COLO668 (cell line): ENCODE data around the gene SLC26A6.
A peak's percentile ranks its signal among the peaks of the same experiment; 100 is the strongest.

Experiments used
- DNase-seq: peaks from one replicate; lab custom pipeline; 2025; ENCODE audit not compliant: unreplicated experiment; lab: John Stamatoyannopoulos, UW

SLC26A6 gene

DNA sequence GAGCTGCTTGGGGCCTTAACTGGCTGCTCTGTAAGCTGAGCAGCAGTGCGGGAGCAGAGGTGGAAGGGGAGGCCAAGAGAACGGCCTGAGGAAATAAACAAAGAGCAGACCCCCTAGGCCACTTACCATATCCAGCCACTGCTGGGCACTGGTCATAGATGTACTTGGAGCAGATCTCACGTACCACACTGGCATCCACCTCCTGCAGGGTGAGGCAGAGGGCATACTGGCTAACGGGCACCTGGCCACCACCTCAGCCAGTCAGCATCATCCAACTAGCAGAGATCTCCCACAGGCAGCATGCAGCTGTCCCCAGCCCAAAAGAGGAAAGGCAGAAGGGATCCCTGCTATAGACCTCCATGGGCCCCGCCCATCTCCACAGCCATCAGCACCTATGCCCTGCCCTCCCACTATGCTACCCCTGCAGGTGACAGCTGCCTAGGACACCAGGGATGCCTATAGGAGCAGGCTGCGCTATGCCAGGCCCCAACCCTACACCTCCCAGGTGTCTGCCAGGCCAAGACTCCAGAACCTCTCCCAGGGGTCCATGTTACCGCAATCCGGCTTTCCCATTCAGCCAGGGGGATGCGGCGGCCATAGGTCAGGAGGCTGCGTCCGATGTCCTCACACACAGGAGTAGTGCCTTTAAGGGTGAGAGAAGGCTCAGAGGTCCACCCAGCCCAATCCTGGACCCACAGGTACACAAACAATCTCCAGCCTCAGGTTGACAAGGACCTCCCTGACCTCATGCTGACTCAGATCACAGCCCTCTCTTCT is 35.6 kb downstream of the SLC26A6 start:
- DNase-seq: no peak

DNA sequence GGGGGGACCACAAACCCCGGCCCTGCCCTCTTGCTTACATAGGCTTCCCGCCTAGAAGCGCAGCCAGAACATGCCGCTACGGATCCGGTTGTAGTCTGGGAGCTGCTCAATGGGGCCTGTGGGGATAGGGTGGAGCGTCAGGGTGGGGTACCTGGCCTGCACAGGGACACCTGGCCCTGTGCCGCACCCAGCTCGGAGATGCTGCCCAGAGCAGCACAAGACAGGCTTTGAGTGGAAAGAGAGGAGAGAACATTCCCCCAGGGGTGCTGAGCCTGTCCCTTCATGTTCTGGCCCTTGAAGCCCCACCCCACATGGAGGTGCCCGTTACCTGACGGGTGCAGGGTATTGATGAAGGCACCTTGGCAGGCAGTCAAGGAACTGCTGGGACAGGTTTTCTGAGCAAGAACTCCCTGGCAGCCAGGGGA is 36.2 kb downstream of the SLC26A6 start:
- DNase-seq: no peak

DNA sequence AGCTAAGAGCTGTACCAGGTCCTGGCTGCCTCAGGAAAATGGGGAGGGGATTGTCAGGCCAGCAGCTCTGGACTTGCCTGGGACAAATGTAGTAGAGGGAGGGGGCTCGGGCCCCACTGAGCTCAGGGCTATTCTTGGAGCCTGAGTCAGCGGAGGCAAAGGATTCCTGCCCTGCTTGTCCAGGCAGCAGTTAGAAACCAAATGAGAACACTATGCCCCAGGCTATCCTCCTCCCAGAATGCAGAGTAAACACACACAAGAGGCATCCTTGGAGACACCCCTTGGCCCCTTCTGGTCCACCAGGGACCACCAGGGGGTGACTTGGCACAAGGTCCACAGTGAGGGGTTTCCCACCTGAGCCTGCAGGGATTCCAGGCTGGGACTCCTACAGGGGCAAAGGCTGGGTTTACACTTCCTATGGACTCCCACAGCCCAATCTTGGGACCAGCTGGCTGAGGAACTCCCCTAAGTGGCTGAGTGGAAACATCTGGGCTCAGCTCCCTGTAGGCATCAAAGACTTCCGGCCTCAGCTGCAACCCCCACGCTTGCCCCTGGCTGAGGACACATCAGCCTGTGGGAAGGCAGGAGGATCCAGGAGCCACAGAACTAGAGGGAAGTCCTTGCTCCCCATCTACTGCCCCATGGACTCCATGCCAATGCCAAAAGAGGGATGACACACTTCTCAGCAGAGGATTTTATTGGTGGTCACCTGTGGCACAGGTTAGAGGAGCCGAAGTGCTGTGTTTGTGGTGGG is 36.8 kb downstream of the SLC26A6 start:
- no peak for DNase-seq

- DNase-seq: no peak
Measured at GRCh38 chr3:48597408-48597800, 37.9 kb downstream of the SLC26A6 start.

GRCh38 chr3:48596676-48597407 is 38.4 kb downstream of the SLC26A6 start:
- no peak for DNase-seq

GRCh38 chr3:48596157-48596556 is 39.1 kb downstream of the SLC26A6 start:
- no peak for DNase-seq

DNA sequence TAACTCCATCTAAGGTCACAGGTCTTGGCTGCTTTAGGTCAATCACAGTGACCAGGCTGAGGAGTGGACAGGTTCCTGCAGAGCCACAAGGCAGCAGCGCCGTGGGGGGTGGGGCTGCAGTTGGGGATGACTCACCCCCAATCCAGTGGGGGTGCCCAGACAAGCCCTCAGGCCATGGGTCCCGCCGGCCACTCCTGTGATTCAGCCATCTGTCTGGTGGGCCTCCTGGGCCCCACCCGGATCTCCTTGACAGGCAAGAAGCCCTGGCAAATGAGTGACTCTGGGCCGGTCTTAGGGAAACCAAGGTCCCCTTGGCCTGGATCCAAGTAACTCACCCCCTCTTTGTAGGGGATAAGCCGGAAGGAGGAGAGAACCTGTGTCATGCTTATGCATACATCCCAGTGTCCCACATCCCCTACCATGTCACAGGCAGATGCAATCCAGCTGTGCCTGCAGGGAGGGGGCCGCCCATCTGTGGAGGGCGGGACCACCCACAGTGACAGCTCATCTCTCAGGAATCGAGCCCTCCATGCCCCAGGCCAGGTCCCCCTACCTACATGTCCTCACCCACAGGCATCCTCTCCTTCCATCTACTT is 39.6 kb downstream of the SLC26A6 start:
- DNase-seq: peak; percentile 25

DNA sequence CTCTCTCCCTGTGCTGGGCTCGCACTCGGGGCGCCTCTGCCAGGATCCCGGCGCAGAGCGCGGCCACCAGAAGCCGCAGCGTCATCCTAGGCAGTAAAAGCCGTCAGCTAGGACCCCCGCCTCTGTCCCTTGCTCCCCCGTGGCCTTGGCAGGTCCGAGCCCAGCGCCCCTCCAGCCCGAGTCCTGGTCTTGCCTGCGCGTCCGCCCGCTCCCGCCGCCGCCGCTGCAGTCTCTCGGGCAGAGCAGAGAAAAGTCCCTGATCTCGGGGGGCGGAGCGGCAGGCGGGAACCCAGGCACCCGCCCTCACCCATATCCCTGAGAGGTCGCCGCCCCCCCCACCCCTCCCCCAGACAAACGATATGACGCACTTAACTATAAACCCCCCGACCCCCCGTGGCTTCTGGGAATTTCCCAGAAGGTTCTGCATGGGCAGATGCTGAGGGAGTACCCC is 40.2 kb downstream of the SLC26A6 start, which contains the start of gene COL7A1:
Gene COL7A1, minus strand, starts transcription at position 255 of the 451 bp plus-strand sequence. Its CDS starts 170 bp downstream, at position 85.
- DNase-seq: peak; percentile 21

- no peak for DNase-seq
Measured at GRCh38 chr3:48594417-48595049, 40.7 kb downstream of the SLC26A6 start.

DNA sequence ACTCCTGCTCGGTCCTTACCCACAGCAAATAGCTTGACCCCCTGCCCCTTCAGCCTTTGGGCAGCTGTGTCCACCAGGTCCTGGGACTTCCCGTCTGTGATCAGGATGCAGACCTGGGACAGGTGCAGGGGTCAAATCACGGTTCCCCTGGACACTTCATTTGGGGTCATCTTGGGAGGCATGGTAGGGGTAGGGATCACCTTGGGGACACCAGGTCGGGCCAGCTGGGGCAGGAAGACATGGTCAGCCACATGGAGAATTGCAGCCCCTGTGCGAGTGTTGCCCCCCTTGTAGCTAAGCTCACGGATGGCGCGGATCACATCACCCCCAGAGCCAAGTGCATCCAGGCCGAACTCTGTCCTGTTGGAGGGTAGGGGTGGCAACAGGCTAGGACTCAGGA is 41.9 kb downstream of the SLC26A6 start:
- no peak for DNase-seq

- DNase-seq: no peak
Measured at GRCh38 chr3:48592519-48593087, 42.7 kb downstream of the SLC26A6 start.

DNA sequence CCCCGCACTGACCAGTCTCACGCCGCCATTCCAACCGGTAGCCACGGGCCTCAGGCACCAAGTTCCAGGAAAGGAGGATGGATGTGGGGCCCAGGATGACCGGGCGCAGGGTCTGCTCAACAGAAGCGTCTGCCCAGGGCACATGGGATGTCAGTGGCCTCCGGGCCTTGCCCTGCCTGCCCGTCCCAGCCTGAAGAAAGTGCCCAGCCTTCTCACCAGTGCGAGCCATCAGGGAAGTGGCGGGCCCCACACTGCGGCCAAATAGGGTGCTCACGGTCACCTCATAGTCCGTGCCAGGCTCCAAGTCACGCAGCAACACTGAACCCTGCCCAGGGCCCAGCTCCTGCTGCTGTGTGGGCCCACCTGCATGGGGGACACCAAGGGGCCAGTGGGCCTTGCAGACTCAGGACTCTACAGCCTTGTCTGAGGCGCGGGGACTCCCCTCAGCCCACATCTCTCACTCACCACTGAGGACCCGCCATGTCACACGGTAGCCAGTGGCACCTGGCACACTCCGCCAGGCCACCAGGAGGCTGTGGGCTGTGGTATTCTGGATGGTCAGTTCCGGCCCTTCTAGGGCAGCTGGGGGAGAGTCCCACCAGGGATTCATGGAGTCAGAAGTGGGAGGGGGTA is 43.3 kb downstream of the SLC26A6 start:
- DNase-seq: no peak

- DNase-seq: no peak
Measured at GRCh38 chr3:48591436-48591835, 43.8 kb downstream of the SLC26A6 start.

DNA sequence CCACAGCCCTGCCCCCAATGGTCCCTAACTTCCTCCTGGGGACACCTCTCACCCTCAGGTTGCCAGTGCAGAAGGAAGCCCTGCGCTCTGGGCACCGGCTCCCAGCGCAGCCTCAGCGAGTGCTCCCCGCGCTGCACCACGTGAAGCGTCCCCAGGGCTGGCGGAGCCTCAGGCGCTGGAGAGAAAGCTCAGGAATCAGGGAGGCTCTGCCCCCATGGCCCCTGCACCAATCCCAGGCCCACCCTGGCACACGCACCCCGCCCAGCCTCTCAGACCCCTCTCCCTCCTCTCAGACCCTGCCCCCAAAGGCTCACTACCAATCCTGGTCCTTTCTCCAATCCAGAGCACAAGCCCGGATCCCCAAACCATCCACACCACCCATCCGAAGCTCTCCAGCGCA is 47.0 kb downstream of the SLC26A6 start:
- no peak for DNase-seq

DNA sequence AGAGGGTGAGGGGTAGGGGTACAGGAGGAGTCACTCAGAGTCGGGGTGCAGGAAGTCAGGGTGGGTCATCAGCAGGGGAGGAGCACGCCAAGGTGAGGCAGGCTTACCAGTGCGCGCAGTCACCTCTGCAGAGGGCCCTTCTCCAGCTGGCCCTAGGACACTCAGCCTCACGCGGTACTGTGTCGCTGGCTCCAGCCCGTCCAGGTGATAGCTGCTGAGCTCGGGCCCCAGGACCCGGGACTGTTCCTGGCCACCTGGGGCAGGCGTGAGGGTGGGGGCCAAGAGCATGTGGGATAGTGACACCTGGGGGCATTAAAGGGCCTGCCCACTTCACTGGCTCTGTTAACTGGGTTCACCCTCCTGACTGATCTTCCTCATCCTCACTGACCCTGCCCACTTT is 47.6 kb downstream of the SLC26A6 start:
- no peak for DNase-seq

GRCh38 chr3:48585411-48585810 is 49.9 kb downstream of the SLC26A6 start:
- DNase-seq: no peak

DNA sequence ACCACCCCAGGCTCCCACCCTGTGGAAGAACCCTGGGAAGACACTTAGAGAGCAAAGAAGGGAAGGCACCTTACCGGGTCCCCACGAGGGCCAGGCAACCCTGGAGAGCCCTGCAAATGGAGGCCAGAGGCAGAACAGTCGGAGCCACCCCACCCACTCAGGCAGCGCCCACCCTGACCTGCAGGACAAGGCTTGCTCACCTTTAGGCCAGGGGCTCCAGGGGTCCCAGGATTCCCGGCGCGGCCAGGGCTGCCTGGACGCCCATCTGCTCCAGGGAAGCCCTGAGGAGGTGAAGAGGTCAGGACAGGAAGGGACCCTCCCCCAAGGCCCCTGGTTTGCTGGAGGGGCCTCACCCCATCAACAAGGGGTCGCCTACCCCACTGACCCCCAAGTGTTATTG is 50.4 kb downstream of the SLC26A6 start:
- DNase-seq: no peak

DNA sequence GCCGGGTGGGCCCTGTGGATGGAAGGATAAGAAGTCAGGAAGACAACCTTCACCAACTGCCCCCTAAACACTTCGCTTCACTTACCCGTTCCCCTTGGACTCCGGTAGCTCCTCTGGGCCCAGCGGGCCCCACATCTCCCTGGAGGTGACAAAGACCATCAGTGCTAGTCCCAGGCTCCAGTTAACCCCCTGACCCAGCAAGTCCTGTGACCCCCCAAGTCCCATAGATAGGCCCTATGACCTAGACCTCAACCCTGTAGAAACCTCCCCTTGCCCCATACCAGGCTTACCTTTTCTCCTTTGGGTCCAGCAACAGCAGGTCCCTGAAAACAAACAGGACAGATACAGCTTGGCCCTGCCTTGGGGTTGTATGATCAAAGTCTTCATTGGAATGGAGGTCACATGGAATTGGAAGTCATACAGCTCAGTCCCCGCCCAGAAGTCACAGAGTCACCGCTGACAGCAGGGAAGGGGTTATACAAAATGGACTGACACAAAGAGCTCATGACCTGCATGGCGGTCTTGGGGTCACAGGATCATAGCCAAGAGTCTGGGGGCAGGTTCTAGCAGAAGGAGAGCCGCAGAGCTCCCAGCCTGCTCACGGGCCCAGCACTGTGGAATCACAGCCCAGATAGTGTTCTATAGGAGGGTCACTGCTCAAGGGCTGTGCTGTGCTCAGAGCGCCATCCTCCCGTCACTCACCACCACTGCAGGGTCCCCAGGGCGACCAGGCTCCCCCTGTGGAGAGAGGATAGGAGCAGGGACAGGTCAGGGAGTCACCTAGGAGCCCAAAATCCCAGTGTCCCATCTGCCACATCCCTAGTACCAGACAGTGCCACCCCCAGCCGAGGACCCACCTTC is 53.4 kb downstream of the SLC26A6 start:
- no peak for DNase-seq

GRCh38 chr3:48576647-48577046 is 58.6 kb downstream of the SLC26A6 start:
- no peak for DNase-seq
